Activated CD4-positive, alpha-beta T cell treated with anti-CD3 and anti-CD28 coated beads for 24 hours (primary cell): ENCODE results near the gene CRMP1.

Experiments used
- DNase-seq, 2 donors: peaks; one replicate each; pipeline ENCODE4 v3.0.0-alpha.2; 2020; ENCODE audit warnings: low read depth in 2 of 2

Gene CRMP1

DNA sequence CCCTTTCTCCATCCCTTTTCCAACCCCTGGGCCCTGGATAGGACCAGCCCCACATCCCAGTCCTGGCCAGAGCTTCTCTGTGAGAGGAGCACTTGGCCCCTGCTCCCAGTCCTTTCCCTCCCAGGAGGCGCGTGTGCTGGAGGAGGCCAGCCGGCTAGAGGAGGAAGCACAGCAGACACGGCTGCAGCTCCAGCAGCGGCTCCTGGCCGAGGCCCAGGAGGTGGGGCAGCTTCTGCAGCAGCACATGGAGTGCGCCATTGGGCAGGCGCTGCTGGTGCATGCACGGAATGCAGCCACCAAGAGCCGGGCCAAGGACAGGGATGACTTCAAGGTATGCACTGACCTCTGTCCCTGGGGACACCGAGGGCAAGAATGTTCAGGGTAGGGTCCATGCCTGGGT is 94.4 kb downstream of the CRMP1 start:
- DNase-seq, result no peak

DNA sequence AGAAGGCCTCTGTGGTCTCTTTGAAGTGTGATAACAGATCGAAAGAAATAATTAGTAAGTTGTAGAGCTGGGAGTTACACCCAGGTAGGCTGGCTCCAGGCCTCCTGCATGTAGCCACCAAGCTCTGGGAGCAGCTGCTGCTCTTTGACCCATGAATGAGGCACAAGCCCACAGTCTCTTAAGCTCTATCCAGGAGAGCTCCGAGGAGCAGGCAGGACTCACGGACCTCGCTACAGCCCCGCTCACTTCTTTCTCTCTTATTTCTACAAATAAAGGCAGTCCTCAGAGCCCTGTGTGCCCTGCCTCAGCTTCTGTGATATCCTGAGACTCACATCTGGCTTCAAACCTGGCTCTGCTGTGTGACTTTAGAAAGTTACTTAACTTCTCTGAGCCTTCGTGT is 95.0 kb downstream of the CRMP1 start:
- no peak for DNase-seq

DNA sequence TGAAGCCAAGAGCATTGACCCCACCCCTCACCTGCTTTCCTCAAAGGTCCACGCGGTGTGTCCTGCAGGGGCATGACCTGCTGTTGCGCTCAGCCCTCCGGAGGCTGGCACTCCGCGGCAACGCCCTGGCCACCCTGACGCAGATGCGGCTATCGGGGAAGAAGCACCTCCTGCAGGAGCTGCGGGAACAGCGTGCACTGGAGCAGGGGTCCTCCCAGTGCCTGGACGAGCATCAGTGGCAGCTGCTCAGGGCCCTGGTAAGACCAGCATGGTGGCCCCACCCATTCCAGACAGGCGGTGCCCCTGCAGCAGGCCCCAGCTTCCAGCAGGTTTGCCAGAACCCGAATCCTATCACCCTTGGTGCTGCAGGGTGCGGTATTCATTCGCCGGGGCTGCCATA is 95.9 kb downstream of the CRMP1 start:
- no peak for DNase-seq

DNA sequence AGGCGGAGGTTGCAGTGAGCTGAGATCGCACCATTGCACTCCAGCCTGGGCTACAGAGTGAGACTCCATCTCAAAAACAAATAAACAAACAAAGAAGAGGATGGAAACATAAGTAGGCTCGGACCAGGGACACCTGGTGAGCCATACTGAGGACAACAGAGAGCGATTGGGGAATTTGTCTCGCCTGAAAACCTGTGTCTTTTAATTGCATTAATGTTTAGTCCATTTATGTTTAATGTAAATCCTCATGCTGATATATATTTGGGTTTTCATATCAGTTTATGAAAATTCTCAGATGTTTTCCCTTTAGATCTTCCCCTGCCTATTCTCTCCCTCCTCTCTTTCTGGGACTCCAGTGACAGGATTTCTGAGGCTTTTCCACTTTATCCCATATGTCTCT is 97.3 kb downstream of the CRMP1 start:
- no peak for DNase-seq

DNA sequence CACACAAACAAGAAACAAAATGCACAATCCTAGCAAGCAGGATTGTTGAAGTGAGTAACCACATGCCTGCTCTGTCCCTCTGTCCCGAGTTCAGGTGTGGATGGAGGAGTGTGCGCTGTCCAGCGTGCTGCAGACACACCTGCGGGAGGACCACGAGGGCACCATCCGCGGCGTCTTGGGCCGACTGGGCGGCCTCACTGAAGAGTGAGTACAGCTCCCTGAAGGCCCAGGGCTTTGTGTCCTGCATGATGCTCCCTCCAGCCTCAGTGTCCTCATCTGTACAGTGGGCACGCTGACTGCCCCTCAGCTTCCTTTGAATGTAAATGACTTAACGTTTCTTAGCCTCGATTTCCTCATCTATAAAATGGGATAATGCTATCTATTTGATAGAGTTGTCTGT is 99.4 kb downstream of the CRMP1 start:
- DNase-seq, result no peak

DNA sequence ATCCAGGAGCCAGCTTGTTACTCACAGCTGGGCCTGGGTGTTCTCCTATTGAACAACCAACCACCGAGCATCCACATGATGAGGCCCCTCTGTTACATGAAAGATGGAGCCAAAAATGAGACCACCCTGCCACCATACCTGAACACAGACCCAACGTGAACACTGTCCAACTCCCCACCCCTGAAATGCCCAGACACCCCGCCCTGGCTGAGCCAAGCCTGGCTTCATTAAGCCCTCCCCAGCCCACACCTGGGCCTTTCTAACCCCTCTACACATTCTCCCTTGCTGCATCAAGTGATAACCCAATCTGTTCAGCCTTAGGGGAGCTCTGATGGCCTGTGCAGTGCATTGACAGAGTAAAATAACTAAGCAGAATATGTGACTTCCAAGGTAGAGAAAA is 101.2 kb downstream of the CRMP1 start:
- no peak for DNase-seq

DNA sequence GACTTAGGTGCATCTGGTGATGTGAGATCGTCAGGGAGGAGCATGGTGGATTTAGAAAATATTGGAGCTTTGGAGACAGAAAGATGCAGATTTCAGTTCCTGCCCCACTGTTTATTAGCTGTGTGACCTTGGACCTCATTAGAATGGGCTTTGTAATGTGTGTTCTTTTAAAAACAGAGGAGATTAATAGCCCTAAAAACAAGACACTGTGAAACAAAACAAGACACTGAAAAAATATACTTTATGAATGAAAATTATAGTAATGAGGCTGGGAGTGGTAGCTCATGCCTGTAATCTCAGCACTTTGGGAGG is 102.4 kb downstream of the CRMP1 start:
- no peak for DNase-seq

DNA sequence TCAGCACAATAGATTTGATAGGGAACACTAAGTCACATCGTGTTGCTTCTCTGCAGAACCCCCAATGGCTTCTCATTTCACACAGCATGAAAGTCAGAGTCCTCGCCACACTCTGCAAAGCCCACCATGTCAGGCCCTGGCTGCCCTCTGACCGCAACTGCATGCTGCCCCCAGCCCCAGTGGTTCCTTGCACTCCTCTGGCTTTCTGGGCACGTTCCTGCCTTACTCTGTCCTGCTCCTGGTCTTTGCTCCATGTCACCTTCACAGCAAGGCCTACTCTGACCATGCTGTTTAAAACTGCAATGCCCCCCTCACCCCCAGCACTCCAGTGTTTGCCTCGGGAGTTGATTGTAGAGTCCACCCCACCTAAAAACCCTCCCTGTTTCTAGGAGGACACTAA is 103.7 kb downstream of the CRMP1 start:
- no peak for DNase-seq

DNA sequence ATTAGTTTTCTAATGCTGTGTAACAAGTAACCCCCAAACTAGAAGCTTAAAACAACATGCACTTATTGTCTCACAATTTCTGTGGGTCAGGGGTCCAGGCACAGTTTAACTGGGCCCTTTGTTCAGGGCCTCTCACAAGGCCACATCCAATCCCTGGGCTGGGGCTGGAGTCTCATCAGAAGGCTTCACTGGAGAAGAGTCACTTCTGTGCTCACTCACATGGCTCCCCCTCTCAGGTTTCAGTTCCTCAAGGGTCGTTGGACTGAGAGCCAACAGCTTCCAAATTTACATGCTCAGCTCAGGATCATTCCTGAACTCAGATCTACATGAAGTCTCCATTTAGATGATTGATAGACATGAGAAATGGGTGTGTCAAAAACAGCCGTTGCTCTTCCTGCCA is 104.7 kb downstream of the CRMP1 start:
- DNase-seq, result no peak

DNA sequence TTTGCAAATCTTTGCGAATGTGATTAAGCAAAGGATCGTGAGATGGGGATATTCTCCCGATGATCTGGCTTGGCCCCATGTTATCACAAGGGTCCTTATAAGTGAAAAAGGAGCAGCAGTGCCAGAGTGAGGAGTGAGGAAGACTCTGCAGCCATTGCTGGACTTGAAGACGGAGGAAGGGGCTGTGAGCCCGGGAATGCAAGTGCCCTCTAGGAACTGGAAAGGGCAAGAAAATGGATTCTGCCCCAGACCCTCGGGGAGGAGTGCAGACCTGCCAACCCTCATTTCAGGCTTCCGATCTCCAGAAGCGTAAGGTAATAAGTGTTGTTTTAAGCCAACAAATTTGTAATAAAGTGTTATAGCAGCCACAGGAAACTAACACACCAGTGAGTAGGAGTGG is 105.6 kb downstream of the CRMP1 start:
- no peak for DNase-seq

DNA sequence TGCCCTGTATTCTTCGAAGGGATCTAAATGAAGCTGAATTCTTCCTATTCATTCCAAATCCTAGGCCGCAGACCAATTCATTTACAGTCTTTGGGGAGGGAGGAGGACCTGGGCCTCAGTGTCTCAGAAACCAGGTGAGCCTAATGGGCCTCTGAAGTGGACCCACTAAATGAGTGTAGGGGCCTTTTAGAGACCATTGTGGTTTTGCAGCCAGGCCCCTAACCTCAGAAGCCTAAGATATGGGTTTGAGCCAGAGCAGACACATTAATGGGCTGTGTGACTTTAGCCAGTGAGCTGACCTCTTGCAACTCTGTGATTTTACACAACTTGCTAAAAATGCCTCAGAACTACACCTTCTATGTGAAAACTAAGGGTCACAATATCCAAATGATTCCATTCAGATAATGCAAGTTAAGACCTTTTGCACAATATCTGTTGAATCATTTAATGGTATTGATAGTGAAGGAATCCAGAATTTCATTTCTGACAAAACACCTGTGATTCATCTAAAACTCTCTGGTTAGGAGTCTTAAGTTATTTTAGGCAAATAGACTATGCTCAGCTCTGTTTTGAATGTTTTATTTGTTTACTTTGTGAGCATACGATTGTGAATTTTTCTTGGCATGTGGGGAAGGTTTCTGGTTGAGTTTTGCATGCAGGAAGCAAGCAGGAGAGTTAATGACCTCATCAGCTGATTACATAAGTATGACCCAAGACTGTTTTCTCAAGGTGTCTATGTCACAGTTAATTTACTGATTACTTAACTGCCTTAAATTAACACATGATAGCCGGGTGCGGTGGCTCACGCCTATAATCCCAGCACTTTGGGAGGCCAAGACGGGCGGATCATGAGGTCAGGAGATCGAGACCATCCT is 106.8 kb downstream of the CRMP1 start:
- no peak for DNase-seq

DNA sequence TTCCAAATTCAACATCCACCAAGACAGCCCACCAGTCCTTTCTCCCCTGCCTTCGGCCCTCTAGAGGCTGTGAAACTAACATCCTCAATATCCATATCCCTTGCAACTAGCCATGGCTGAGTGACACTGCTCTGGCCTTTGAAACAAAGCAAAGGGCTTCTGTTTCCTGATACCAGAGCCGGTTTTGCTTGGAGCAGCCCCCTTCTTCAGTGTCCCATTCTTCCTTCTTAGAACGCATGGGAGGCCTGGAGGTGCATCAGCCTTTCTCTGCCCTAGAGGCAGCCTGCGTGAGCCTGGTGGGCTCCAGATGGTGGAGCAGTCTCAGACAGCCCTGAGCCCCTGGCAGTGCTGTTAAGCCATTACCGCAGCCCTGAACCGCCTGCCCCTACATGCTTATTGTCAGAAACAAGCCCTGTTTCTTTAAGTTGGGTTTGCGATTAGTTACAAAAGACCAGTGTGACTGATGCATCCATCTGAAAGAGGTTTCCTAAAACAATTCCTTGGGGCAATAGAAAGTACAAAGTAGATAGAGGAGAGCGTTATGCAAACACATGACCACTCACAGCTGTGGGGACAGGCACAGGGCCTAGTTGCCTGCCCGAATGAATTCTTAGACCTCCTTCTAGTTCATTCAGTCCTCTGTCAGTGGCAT is 107.8 kb downstream of the CRMP1 start:
- no peak for DNase-seq

DNA sequence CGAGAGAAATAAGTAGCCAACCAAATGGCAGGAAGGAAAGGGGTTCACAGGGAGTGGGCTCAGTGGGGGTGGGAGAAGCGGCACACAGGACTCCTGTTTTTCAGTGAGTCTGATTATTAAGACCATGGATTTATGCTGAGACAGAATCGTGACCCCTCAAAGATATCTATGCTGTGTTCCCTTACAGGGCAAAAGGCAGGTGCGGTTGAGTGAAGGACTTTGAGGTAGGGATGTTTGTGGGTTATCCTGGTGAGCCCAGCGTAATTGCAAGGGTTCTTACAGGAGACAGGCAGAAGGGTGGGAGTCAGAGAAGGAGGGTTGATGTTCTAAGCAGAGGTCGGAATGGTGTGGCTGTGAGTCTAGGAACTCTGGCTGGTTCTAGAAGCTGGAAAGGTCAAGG is 108.9 kb downstream of the CRMP1 start:
- no peak for DNase-seq

DNA sequence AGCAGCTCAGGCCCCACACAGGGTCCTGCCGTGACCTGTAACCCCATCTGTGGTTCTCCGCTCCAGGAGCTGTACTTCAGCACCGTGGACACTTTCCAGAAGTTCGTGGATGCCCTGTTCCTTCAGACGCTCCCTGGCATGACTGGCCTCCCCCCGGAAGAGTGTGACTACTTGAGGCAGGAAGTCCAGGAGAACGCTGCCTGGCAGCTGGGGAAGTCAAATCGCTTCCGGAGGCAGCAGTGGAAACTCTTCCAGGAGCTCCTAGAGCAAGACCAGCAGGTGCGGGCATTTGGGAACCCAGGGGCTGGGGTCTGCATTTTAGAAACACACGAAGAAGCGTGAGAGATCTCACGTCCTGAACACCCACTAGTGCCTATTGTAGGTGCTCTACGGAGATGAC is 109.4 kb downstream of the CRMP1 start:
- no peak for DNase-seq

DNA sequence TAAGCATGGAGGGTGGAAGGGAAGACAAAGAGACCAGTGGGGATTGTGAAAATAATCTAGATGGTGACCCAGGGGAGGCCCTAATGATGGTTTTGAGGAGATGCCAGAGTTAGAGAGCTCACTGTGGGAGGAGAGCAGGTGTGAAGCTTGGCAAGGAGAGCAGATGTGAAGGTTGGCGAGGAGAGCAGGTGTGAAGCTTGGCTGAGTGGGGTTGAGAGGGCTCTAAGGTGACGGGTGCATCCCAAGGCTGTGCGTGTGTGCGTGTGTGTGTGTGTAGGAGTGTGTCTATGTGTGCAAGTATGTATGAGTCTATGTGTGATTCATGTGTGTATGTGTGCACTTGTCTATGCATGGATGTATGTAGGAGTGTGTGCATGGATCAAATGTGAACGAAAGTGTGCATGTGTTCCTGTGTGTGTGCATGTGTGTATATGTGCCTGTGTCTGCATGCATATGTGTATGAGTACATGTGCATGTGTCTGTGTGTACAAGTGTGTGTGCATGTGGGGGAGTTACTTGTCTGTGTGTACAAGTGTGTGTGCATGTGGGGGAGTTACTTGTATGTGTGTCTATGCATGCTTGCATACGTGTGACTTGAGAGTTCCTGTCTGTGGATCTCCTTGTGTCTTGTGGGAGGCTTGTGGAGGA is 109.9 kb downstream of the CRMP1 start:
- DNase-seq, result no peak

DNA sequence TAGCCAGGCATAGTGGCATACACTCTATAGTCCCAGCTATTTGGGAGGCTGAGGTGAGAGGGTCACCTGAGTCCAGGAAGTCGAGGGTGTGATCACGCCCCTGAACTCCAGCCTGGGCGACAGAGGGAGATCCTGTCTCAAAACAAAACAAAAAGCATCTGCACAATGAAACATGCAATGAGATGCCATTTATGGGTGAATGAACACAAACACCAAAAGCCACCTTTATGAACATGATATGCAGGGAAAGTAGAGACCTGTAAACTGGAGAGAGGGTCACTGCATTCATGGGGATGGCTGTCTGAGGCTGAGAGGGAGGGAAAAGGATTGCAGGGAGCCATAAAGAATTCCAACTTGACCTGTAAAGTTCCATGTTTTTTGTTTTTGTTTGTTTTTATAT is 111.2 kb downstream of the CRMP1 start:
- no peak for DNase-seq

DNA sequence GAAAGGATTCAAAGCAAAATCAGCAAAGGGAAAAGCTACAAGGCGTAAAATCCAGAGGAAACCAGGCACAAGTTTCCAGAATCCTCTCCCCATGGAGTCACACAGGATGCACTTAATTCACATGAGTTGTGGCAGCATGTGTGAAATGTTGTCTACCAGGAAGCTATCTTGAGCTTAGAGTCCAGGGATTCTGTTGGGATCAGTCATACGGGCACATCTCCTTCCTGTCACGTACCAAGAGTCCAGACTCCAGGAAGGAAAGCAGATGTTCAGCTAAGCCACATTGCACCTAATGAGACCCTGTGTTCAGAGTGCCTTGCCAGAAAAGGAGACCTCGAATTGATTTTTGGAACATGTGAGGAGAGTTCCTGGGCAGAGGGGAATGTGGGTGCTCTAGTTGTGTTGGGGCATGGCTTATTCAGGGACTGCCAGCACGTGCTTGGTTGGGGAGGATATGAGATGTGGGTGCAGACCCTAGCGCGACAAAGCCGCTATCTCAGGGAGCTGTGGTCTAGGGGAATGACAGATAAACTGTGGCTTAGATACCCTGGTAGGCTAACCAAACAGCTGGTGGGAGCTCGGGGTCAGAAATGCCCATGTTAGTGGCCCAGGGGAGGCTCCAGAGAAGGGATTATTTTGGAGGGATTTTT is 111.9 kb downstream of the CRMP1 start:
- no peak for DNase-seq

DNA sequence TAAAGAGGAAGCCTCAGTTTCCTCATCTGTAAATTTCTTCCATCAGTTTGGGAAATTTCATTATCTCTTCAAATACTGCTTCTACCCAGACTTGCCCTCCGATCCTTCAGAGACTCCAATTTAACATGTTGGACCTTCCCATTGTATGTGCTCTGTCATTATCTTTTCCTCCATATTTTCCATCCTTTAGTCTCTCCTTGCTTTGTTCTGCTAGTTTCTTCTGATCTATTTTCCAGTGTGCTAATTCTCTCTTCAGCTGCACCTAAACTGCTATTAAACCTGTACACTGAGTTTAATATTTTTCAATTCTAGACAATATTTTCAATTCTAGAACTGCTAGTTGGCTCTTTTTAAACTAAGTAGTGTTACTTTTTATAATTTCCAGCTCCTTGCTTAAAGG is 116.4 kb downstream of the CRMP1 start:
- no peak for DNase-seq

DNA sequence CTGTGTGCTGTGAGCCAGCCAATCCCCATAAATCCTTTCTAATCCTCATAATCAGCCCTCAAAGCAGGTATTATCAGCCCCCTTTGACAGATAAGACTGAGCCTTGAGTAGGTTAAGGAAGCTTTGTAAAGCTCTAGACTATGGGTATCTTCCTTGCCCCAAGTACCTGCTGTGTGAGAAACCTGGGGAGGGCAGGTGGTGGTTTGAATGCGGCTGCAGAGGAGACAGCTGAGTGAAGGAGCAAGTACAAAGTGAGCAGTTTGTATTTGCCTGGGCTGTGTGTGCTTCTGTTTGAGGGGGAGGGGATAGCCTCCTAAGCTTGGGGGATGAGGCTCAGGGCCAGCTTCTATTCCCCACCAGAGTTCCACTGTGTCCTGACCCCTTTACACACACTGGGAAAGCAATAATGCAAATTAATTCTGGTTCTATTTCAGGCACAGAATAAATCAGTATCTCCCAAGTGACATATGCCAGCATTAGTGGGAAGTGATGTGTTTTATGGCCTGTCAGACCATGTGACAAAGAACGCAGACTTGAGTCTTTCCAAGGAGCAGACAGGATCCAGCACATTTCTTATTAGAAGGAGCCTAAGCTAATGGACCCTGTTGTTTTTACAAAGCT is 118.4 kb downstream of the CRMP1 start:
- DNase-seq, result no peak

DNA sequence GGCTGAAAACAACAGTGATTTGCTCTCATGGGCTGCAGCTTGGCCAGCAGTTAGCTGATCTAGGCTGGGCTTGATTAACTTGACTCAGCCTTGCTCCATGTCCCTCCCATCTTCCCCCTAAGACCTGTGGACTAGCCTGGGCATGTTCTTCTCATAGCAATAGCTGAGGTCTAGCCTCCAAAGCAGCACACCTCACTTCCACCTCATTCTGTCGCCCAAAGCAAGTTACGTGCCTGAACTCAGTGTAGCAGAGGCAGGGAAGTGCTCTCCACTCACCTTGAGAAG is 119.7 kb downstream of the CRMP1 start:
- DNase-seq, result no peak

DNA sequence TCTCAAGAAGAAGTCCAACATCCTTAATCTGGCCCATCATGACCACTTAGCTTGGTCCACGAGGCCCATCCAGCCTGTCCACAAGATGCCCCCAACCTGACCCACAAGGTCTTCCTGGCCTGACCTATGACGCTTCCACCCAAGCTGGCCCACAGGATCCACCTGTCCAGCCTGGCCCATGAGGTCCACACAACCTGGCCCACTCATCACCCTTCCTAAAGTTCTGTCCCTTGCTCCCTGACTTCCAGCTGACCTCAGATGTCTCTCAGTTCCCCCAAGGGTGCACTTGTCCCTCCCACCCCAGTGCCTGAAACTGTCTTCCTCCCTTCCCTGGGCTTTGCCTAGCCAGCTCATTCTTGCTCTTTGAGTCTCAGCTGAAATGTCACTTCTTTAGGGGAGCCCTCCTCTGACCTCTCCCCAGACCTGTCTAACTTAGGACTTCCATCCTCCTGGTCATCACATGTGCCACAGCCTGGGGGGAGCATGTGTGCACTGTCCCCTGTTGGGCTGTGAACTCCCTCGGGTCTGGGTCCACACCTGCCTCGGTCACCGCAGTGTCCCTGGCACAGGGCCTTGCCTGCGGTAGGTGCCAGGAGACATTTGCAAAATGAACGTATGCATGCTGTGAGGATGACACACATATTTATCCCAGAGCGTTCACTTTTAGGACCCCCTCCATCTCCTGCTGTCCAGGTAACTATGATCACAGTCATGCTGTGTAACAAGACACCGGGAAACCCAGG is 120.2 kb downstream of the CRMP1 start:
- DNase-seq, result no peak
